Esophagus squamous epithelium (tissue), 4 donors: ENCODE results near the gene SNX19.

Experiments
- POLR2A ChIP-seq, 4 donors: fragments of 450-650 bp; IDR thresholded peaks; one replicate each; pipeline ENCODE4 v1.6.1; 2017; ENCODE audit warnings: antibody characterized with exemption in 4 of 4, mild to moderate bottlenecking in 4 of 4, moderate library complexity in 3 of 4
- TF ChIP-seq, protein P1 (sequence below), 6 experiments: fragments of 450-650 bp in 4 of 6; fragments of 200-600 bp in 2 of 6; sonication (generic) in 2 of 6; IDR thresholded peaks; one replicate each; pipeline ENCODE4 v1.5.1; 2016 to 2019; ENCODE audit warnings: antibody characterized with exemption in 6 of 6, mild to moderate bottlenecking in 4 of 6, moderate library complexity in 4 of 6

- TF ChIP-seq, protein P1, sequence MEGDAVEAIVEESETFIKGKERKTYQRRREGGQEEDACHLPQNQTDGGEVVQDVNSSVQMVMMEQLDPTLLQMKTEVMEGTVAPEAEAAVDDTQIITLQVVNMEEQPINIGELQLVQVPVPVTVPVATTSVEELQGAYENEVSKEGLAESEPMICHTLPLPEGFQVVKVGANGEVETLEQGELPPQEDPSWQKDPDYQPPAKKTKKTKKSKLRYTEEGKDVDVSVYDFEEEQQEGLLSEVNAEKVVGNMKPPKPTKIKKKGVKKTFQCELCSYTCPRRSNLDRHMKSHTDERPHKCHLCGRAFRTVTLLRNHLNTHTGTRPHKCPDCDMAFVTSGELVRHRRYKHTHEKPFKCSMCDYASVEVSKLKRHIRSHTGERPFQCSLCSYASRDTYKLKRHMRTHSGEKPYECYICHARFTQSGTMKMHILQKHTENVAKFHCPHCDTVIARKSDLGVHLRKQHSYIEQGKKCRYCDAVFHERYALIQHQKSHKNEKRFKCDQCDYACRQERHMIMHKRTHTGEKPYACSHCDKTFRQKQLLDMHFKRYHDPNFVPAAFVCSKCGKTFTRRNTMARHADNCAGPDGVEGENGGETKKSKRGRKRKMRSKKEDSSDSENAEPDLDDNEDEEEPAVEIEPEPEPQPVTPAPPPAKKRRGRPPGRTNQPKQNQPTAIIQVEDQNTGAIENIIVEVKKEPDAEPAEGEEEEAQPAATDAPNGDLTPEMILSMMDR (IDR thresholded peaks at IDR 0.05) = no peak
- TF ChIP-seq POLR2A (IDR thresholded peaks at IDR 0.05) = no peak
Measured at GRCh38 chr11:130913268-130913667, 3.0 kb downstream of the SNX19 start.
